ENCODE measurements around the gene SKP1. TPM values are rescaled to one million over a fixed set of nuclear protein-coding genes. Genes with fewer than 3 reads are reported as not detected.

The SKP1 gene
- total RNA-seq, 1 experiment from 2014 or later: 939 TPM

DNA sequence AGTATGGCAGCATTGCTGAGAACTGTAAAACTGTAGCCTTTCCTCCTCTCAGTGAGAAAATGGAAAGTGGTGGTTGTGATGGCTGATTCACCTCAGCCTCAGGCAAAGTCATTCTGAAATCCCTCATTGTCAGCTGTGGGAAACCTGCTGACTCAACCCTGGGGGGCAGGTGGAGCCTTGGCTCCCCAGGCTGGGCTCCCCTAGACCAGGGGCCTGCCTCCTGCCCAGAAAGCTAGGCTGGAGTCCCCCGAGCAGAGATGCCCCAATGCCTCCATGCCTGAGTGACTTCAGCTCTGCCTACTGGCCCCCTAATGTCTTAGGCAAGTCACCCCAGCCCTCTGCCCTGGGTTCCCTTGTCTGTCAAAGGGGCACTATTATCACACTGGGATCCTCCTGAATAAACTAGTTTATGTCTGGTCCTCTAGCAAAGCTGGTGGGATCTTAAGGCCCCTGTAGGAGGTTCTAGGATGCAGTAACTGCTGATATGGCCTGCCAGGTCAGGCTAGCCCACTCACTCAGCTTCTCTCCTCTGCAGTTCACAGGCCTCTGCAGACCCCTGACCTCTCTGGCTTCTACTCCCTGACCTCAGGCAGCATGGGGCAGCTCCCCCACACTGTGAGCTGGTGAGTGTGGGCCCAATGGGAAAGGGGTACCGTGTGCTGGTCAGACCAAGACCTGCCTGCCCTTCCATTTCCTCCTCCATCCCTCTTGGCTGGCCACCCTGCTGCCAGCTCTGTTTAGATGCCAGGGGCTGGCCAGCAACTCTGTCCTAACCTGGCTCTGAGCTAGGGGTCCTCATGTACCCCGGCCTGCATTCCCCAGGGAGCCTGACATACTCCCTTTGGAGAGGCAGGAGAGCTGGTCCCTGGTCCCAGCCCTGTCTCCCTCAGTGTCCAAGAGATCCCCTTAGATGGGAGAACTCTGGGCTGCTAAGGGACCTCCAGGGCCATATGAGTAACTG, 38.1 kb downstream of the SKP1 start:
- DNase-seq: peak; percentile 51
- Histone ChIP-seq H3K9me3 (no peaks in the 10 kb centered on the region), H3K27me3 (no peaks in the 10 kb centered on the region), H3K36me3 (peaks cover 87% of the 10 kb centered on the region), H3K4me3 (no peak overlapping the region)

DNA sequence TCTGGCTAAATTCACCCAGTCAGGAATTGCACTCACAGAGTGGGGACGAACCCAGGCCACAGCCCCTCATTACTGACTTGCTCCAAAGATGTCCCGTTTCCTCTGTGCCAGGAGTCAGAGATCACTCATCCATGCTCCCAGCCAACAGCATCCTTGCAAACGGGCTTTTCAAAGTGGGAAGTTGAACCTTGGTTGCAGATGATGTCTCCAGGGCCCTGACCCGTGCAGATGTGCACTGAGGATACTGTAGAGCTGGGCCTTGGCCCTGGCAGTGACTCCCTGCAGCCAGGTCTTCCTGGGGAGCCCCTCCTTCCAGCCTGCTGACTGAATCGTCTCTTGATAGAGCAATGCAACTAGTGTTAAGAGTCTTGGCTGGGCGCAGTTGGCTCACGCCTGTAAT, 40.0 kb downstream of the SKP1 start:
- Histone ChIP-seq H3K4me3 (no peak overlapping the region), H3K36me3 (peaks cover 87% of the 10 kb centered on the region), H3K27me3 (no peaks in the 10 kb centered on the region), H3K9me3 (no peaks in the 10 kb centered on the region)
- no peak for DNase-seq

DNA sequence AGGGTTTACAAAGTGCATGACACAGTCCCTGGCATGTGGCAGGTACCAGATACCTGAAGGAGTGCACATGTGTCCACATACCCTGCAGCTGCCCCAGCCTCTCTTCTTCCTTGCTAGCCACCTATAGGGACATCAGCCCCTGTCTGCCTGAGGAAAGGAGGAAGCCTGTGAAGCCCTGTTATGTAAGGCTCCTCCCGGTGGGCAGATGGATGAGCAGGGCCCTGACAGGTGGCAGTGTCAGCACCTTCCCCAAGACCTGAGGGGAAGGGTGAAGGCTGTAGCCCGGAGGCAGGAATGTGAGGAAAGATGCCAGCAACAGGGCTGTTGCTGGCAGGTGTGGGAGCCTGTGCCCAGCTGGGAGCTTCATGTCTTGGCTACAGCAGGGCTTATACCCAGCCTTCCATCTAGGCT, 40.5 kb downstream of the SKP1 start:
- DNase-seq: no peak
- Histone ChIP-seq H3K36me3 (peaks cover 88% of the 10 kb centered on the region), H3K27me3 (no peaks in the 10 kb centered on the region), H3K9me3 (no peaks in the 10 kb centered on the region), H3K4me3 (no peak overlapping the region)

DNA sequence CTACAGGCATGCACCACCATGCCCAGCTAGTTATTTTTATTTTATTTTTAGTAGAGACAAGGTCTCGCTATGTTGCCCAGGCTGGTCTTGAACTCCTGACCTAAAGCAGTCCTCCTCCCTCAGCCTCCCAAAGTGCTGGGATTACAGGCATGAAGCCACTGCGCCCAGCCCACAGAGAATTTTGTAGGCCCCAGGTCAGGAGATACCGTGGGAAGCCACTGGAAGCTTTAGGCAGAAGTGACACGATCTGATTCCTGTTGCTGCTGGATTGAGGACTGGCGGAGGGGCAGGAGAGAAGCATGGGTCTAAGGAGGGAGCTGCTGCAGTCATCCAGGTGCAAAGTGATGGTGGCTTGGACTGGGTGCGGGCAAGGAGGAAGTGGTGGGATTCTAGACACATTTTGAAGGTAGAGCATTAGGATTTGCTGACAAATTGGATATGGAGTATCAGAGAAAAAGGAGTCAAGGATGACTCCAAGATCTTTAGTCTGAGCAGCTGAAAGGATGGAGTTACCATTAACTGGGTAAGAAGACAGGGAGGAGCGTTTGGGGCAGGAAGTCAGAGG, 41.6 kb downstream of the SKP1 start:
- Histone ChIP-seq H3K4me3 (no peak overlapping the region), H3K27me3 (no peaks in the 10 kb centered on the region), H3K36me3 (peaks cover 90% of the 10 kb centered on the region), H3K9me3 (no peaks in the 10 kb centered on the region)
- DNase-seq: no peak

DNA sequence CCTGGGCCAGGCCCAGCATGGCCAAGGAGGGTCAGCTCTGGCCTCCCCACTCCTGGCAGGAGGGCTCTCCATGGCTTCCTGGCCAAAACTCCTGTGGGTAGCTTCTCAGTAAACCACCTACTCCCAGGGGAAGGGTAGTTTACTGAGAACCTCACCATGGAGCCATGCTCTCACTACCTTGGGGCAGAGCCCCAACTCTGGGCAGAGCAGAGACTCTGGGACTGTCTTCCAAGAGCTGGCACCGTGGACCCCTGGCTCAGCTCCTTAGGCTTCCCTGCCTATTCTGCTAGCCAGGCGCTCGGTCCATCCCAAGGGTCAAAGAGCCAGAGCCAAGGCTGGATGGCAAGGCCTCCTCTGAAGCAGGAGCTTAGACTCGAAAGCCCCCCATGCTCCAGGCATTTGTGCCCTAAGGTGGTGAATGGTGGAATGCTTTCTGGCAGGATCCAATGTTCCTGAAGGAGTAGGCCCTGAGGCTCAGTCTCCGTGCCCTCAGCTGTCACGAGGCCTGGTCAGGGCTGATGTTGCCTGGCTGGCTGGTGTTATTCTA, 42.7 kb downstream of the SKP1 start:
- H3K4me3 ChIP-seq: no peak overlapping the region
- no peaks in the 10 kb centered on the region for H3K27me3 ChIP-seq
- DNase-seq: no peak
- peaks cover 89% of the 10 kb centered on the region for H3K36me3 ChIP-seq
- no peaks in the 10 kb centered on the region for H3K9me3 ChIP-seq

DNA sequence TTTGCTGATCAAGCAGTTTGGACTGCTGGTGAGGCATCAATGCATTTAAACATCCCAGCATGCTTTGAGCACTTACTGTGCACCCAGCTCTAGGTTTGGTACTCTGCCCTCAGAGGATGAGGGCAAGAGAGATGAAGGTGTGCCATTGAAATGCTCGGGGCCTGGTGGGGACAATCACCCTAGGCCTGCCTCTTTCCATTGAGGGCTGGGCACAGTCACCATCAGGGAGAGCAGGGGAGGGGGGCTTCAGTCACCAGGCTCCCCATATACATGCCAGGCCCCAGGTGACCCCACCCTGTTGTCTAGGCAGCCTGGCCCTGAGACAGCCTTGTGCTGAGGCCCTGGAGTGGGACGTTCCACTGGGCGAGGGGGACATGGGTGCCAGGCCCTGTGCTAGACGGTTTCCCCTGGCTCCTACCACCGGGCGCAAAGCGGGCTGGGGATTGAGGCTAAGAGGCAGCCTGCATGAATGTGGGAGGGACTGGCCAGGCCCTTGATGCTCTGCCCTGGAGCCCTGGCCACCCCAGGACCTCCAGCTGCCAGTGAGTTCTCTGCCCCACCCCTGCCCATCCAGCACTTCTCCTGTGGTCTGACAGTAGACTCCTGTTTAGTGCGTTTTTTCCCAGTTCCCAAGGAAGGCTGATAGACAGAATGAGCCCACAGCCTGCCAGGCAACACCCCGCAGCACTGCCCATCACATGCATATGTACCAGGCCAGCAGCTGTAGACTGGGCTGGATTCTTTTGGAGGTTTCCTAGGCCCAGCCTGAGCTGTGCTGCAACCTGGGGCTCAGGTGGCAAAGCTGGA, 43.4 kb downstream of the SKP1 start:
- Histone ChIP-seq H3K27me3 (no peaks in the 10 kb centered on the region), H3K9me3 (no peaks in the 10 kb centered on the region), H3K36me3 (peaks cover 85% of the 10 kb centered on the region), H3K4me3 (no peak overlapping the region)
- DNase-seq: no peak

GRCh38 chr5:134132372-134133187, 44.2 kb downstream of the SKP1 start:
- no peaks in the 10 kb centered on the region for H3K9me3 ChIP-seq
- DNase-seq: no peak
- H3K4me3 ChIP-seq: no peak overlapping the region
- peaks cover 80% of the 10 kb centered on the region for H3K36me3 ChIP-seq
- H3K27me3 ChIP-seq: no peaks in the 10 kb centered on the region

DNA sequence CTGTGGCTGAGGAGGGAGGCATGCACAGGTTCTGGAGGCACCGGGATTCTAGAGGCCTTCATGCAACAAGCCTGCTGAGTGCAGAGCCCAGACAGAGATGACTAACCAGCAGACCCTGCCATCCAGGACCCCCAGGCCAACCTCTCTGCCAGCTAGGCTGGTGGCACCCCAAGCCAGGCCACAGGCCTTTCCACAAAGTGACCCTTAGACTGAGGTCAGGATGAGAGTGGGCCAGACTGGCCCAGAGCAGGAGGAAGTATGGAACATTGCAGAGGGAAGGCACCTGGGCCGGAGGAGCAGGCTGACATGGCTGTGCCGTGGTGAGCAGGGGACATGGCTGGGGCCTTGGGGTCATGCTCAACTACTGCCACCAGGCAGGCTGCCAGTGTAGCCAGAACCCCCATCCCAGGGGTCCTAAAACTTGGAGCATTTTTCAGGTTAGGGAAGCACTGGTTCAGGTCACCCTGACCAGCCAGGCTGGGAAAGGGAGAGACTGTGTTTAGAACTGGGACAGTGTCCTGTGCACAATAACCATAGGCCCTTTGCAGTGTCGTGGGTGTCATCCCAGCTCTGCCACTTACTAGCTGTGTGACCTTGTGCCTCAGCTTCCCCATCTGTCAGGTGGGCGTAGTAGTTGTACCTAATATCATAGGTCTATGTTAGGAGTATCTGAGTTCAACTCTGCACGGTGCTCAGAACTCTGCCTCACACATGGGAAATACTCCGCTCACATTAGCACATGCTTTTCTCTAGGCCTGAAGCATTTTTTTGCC, 45.0 kb downstream of the SKP1 start:
- Histone ChIP-seq H3K36me3 (peaks cover 83% of the 10 kb centered on the region), H3K4me3 (no peak overlapping the region), H3K9me3 (no peaks in the 10 kb centered on the region), H3K27me3 (no peaks in the 10 kb centered on the region)
- no peak for DNase-seq

- no peak for DNase-seq
- Histone ChIP-seq H3K36me3 (peaks cover 81% of the 10 kb centered on the region), H3K27me3 (no peaks in the 10 kb centered on the region), H3K9me3 (no peaks in the 10 kb centered on the region), H3K4me3 (no peak overlapping the region)
These were observed 45.6 kb downstream of the SKP1 start for GRCh38 chr5:134131165-134131564.

- no peak for DNase-seq
- no peaks in the 10 kb centered on the region for H3K27me3 ChIP-seq
- H3K9me3 ChIP-seq: no peaks in the 10 kb centered on the region
- H3K4me3 ChIP-seq: no peak overlapping the region
- peaks cover 74% of the 10 kb centered on the region for H3K36me3 ChIP-seq
These were observed 46.4 kb downstream of the SKP1 start for GRCh38 chr5:134130239-134130945.

DNA sequence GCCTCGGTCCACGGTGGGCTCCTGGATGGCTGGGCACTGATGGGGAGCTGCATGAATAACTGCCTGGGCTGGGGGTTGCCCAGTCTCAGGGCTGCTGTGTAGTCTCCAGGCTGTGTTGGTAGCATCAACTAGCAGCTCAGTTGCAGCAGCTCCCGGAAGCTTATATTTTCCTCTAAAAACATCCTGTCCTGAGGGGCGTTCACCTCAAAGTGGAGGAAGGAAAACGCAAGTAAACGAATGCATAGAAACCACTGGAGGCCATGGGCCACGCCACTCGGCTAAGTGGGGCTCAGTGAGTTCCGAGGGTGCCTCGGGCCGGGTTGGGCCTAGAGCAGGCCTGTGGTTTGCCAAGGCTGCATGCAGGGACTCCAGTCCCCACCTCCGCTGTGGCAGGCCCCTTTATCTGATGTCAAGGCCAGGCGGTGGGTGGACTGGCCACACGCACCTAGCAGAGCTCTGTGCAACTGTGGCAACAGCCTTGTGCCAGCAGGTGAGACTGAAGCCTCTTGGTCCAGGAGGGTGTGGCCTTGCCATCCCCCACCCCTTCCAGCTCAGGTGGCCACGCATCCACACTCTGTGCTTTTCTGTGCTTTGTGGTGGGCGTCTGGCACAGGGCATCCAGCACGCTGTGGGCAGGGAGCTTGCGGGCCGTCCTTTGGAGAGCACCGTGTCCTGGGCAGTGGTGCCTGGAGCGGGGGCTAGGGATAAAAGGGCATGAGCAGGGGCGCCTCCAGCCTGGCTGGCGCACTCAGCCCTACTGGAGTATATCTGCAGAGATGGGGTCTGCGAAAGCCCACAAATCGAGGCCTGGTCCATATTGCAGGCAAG, 47.1 kb downstream of the SKP1 start:
- DNase-seq: no peak
- Histone ChIP-seq H3K27me3 (no peaks in the 10 kb centered on the region), H3K9me3 (no peaks in the 10 kb centered on the region), H3K36me3 (peaks cover 66% of the 10 kb centered on the region), H3K4me3 (no peak overlapping the region)

DNA sequence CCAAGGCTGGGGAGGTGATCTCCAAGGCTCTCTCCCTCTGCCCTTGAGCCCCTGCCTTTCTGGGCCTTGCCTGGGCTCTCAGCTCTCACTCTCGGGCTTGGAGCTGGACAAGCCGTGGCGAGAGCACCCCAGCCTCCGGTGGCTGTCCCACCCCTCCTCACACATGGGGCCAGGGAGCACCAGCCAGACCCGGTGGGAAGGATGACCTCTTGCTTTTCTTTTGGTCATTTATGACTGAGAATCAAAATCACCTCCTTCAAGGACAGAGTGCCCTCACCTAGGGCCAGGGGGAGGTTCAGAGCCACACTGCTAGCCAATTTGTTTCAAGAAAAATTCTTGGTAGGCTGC, 48.1 kb downstream of the SKP1 start:
- no peak for DNase-seq
- H3K27me3 ChIP-seq: no peaks in the 10 kb centered on the region
- H3K4me3 ChIP-seq: no peak overlapping the region
- peaks cover 61% of the 10 kb centered on the region for H3K36me3 ChIP-seq
- no peaks in the 10 kb centered on the region for H3K9me3 ChIP-seq

DNA sequence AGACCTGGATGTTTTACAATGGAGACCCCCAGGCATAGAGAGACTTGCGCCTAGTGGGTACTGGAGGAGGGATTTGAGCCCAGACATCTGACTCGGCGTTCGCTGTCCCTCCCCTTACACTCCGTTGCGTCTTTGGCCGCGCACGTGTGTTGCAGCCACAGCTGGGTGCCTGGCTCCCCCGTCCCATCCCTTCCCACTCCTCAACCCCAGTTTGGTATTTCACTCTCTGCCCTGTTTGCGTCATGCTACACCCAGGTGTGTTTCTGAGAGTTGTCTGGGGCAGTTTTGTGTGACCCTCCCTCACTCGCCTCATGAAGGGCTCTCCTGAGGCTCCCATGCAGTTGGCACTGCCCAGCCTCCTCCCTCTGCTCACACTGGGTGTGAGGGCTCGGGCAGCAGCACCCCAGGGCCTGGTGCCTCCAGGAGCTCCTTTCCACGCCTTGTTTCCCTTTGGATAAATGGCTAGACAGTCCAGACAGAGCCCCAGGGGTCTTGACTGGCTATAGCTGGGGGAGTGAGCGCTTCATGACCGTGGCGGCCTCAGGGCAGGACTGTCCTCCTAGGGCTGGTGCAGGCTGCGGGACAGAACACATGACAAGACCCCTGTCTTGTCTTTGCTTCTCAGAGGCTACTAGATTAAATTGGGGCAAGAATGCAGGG, 48.6 kb downstream of the SKP1 start:
- no peaks in the 10 kb centered on the region for H3K9me3 ChIP-seq
- peaks cover 64% of the 10 kb centered on the region for H3K36me3 ChIP-seq
- no peak for DNase-seq
- no peak overlapping the region for H3K4me3 ChIP-seq
- H3K27me3 ChIP-seq: no peaks in the 10 kb centered on the region

DNA sequence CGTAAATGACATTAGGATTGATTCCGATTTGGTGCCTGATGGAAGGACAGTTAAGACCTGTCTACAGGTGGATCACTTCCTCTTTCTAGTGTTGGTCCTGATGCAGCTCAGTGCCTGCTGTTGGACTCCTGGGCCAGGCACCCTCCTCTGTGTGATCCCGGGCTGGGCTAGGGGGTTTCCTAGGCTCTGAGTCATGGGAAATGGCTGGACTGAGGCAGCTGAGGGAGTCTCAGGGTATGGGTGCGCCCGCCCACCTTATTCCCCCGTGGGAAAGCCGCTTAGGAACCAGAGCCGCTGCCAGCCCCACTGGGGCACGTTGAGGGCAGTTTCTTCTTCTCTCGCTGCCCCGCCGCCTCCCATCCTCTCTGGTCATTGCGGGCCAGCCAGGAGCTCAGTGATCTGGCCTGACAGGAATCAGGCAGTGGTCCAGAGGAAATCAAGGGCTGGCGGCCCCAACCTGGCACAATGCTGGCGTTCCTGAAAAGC, 49.3 kb downstream of the SKP1 start:
- H3K9me3 ChIP-seq: no peaks in the 10 kb centered on the region
- no peaks in the 10 kb centered on the region for H3K27me3 ChIP-seq
- no peak overlapping the region for H3K4me3 ChIP-seq
- peaks cover 60% of the 10 kb centered on the region for H3K36me3 ChIP-seq
- DNase-seq: peak; percentile 70
